Fibroblast of the aortic adventitia (primary cell): Measurements from ENCODE around the gene SLC9A9. TPM values are rescaled to one million over a fixed set of nuclear protein-coding genes. Genes with fewer than 3 reads are reported as not detected.

Experiments
- DNase-seq: peaks from one replicate; pipeline ENCODE4 v3.0.0-alpha.2; 2010; ENCODE audit warnings: low read depth
- H3K4me3 ChIP-seq: 2 replicates; pipeline ENCODE4 v1.5.1; 2011; ENCODE audit warnings: low read depth, mild to moderate bottlenecking, control low read depth, low read length, moderate library complexity
- total RNA-seq: library from RNA; depleted of rRNA; stranded (reverse); fragments of >200 nt; gene quantifications from 2 replicates; pipeline ENCODE4 v1.2.3, GENCODE V29; 2012; ENCODE audit warnings: low replicate concordance
- TF ChIP-seq, protein P1 (sequence below): IDR thresholded peaks from 2 replicates; pipeline ENCODE4 v1.5.1; 2011; ENCODE audit warnings: mild to moderate bottlenecking, low read length, control low read depth, inconsistent platforms; ENCODE audit not compliant: insufficient read depth

The SLC9A9 gene
- total RNA-seq, 1 donor: 23.8 TPM

DNA sequence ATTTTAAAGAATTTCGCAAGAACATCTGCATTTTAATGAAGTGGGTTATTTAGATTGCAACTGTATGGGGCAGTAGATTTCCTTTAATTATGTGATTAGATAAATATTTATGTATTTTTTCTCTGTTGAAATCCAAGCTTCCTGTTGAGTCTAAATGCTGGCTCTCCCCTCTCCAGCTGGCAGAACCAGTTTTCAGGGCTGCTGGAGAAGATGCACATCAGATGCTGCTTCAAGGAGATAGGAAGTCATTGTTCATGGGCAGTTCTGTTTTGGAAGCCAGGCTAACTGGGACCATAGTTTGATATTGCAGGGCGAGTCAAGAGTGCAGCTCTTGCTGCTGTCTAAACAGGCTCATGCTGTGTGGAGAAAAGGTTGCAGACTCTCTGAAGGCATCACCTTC is 97.4 kb downstream of the SLC9A9 start:
- TF ChIP-seq, protein P1, sequence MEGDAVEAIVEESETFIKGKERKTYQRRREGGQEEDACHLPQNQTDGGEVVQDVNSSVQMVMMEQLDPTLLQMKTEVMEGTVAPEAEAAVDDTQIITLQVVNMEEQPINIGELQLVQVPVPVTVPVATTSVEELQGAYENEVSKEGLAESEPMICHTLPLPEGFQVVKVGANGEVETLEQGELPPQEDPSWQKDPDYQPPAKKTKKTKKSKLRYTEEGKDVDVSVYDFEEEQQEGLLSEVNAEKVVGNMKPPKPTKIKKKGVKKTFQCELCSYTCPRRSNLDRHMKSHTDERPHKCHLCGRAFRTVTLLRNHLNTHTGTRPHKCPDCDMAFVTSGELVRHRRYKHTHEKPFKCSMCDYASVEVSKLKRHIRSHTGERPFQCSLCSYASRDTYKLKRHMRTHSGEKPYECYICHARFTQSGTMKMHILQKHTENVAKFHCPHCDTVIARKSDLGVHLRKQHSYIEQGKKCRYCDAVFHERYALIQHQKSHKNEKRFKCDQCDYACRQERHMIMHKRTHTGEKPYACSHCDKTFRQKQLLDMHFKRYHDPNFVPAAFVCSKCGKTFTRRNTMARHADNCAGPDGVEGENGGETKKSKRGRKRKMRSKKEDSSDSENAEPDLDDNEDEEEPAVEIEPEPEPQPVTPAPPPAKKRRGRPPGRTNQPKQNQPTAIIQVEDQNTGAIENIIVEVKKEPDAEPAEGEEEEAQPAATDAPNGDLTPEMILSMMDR: no peak
- DNase-seq: no peak
- no peak overlapping the region for H3K4me3 ChIP-seq

GRCh38 chr3:143749926-143750325 is 98.3 kb downstream of the SLC9A9 start:
- TF ChIP-seq, protein P1: no peak
- no peak for DNase-seq
- no peak overlapping the region for H3K4me3 ChIP-seq

- no peak for DNase-seq
- TF ChIP-seq, protein P1: no peak
- H3K4me3 ChIP-seq: no peak overlapping the region
These were observed 111.2 kb downstream of the SLC9A9 start for GRCh38 chr3:143737065-143737464.

DNA sequence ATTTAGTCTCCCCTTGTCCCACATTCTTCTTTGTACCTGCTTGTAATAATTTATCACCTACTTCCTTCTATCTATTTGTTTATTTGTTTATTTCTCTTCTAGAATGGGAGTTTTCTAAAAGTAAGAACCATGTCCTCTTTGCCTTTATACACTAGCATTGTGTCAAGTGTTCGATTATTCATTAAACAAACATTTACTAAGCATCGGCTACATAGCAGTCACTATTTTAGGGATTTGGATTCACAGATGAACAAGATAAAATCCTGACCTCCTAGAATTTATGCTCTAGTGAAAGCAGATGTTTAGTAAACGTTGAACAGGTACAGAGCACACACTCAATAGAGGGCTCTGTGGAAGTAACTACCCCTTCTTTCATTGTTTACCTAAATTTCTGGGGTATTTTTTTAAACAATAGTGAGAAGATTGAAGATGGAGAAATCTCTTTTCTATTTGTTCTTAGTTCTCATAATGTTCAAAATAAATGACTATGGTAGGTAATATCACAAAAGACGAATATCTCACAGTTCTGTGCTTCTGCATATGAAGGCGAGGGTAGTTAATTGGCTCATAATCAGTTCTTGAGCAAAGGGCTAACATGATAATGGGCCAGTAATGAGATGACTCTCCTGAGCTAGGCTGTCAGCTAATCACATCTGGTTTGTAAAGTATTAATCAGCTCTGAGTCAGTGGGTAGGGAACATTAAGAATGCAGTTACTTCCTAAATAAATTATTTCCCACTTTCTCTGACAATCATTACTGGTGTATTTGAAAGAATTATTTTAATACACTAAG is 111.9 kb downstream of the SLC9A9 start:
- H3K4me3 ChIP-seq: no peak overlapping the region
- TF ChIP-seq, protein P1: no peak
- peak; percentile 13 for DNase-seq

GRCh38 chr3:143731776-143732175 is 116.5 kb downstream of the SLC9A9 start:
- H3K4me3 ChIP-seq: no peak overlapping the region
- DNase-seq: no peak
- TF ChIP-seq, protein P1: no peak

- TF ChIP-seq, protein P1: no peak
- no peak for DNase-seq
- no peak overlapping the region for H3K4me3 ChIP-seq
These were observed 116.9 kb downstream of the SLC9A9 start for GRCh38 chr3:143731320-143731719.
